HG02938 (cell line): ENCODE measurements around the gene SRRM4.

Experiments
- ATAC-seq: cut with Tn5 transposase; IDR thresholded peaks from one replicate; pipeline ENCODE4 v1.9.1; 2021; ENCODE audit warnings: mild to moderate bottlenecking, moderate library complexity; ENCODE audit not compliant: unreplicated experiment

Gene SRRM4

GRCh38 chr12:119115296-119115905 lies 134.1 kb downstream of the SRRM4 start:
- ATAC-seq = no peak

DNA sequence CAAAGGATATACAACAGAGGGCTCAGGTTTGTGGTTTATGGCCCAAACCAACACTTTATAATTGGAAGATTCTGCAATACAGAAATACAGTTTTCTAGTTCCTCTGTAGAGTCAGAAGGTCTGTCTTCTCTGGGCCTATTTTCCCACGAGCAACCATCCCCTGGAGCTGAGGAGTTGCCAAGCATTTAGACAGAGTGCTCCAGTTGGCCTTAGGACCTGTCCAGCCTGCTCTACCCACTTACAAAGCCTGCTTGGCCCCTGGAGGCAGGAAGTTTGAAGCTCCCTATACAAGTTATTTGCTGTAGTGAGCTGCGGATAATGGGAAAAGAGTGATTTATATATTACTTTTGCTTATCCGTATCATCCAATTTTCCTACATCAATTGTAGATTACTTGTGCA lies 136.6 kb downstream of the SRRM4 start:
- ATAC-seq = no peak

DNA sequence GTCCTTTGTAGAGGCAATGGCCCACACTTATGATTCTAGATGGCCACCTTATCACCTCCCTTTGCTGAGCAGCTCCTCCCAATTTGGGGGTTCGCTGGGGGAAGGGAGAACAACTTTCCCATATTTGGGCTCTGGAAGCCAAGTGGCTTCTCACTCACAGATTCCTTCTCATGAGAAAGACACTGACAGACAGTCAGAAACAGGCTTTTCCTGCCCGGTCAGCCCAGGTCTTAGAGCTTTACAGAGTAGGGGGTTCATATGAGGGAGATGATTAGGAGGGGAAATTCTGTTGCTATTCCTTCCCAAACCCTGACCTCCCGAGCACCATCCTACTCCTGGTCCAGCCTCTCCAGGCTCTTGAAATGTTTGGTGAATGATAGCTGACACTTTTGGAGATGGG lies 137.3 kb downstream of the SRRM4 start:
- no peak for ATAC-seq

GRCh38 chr12:119122047-119122446 lies 140.7 kb downstream of the SRRM4 start:
- no peak for ATAC-seq

- no peak for ATAC-seq
Observed at GRCh38 chr12:119122751-119123150, 141.4 kb downstream of the SRRM4 start.

DNA sequence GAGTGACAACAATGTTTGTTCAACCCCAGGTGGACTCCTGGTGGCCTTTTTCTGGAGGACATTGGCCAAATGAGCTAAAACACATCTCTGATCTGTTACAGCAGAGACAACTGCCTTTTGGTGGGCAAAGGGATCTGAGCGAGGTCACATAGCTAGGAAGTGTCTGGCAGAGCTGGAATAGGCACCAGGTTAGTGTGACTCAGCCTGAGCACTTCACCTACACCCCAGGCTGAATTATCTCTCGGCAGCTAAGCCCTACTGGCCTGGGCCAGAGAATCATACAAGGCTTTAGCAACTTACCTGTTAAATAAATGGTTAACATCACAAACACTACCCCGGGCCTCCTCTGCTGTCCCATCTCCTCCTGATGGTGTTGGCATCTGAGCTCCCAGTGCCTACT lies 147.2 kb downstream of the SRRM4 start:
- no peak for ATAC-seq

DNA sequence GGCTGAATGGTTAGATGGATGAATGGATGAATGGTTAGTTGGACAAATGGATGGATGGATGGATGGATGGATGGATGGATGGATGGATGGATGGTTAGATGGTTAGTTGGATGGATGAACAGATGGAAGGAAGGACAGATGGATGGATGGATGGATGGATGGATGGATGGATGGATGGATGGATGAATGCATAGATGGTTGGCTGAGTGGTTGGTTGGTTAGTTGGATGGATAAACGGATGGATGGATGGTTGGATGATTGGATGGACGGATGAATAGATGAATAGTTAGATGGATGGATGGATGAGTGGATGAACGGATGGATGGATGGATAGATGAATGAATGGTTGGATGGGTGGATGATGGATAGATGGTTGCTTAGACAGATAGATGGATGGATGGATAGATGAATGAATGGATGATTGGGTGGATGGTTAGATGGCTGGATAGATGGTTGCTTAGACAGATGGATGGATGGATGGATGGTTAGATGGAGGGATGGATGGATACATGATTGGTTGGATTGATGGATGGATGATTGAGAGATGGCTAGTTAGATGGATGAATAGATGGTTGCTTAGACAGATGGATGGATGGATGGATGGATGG lies 148.6 kb downstream of the SRRM4 start:
- no peak for ATAC-seq

GRCh38 chr12:119130523-119130922 lies 149.2 kb downstream of the SRRM4 start:
- ATAC-seq = no peak

GRCh38 chr12:119134284-119135072 lies 153.1 kb downstream of the SRRM4 start:
- no peak for ATAC-seq

DNA sequence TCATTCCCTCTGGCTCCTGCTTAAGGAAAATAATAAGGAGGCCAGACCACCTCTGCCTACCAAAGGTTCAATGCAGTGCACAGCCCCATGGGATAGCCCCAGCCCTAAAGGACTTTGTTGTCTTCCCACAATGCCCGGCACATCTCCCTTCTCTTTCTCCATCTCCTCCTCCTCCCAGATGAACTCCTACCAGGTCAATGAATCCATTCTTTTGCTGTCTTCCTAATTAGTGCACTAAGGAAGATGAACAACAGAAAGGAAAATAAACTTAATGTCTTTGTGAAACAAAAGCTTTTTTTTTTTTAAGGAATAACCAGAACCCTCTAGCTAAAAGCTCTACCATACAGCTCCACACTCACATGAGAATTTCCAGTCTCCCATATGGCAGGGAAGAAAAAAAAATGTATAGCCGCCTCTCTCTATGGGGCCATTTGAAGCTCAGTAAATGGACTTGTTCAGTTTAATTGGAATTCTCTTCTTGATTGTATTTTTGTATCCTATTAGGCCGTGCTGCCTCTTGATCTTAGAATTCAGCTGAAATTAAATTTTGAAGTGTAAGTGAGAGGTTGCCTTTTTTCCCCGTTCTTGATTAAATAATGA lies 155.6 kb downstream of the SRRM4 start:
- no peak for ATAC-seq

GRCh38 chr12:119139448-119139847 lies 158.1 kb downstream of the SRRM4 start:
- no peak for ATAC-seq

DNA sequence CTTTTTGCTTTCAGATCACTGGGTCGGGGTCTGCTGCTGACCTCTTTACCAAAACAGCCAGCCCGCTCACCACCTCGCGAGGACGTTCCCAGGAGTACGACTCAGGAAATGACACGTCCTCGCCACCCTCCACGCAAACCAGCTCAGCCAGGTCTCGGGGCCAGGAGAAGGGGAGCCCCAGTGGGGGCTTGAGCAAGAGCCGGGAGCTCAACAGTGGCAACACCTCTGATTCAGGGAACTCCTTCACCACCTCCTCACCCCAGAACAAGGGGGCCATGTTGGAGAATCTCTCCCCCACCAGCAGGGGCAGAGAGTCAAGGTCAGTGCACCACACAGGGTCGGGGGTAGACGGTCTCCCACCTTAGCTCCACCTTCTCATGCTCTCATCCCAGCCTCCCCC lies 164.0 kb downstream of the SRRM4 start:
- no peak for ATAC-seq

DNA sequence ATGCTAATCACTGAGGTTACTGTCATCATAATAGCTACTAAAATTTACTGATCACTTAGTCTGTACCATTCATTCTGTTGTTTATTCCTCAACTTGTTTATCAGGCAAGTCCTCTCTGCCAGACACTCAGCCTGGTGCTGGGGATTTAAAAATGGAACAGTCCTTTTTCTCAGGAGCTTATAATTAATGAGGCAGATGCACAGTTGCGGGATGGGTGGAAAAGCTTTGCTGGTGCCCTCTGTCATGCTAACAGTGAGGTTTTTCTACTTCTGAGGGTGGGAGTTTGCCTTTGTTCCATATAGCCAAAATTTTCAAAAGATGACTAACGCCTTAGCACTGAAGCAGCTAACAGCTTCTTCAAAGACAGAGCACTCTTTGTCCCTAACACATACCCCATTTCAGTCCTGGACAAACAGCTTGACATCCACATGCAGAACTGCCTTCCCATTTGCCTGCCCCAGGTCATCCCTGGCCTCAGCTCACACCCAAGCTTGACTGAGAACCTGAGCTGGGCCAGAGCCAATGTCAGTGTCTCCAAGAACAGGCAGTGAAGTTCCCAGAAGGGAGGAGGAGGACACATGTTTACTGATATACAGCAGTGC lies 166.6 kb downstream of the SRRM4 start:
- ATAC-seq = no peak

DNA sequence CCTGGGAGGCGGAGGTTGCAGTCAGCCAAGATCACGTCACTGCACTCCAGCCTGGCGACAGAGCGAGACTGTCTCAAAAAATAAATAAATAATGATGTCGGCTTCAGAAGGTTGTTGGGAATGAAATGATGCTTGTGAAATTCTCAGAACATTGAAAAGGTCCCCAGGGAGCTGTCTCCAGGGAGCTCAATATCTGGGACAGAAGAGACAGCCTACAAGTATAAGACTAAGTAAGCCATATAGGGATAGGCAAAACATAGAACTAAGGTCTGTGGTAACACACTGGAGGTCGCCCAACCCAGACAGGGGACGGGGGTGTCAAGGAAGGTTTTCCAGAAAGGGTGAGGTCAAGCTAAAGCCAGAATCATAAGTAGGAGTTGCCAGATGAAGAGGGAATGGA lies 167.9 kb downstream of the SRRM4 start:
- ATAC-seq = no peak

DNA sequence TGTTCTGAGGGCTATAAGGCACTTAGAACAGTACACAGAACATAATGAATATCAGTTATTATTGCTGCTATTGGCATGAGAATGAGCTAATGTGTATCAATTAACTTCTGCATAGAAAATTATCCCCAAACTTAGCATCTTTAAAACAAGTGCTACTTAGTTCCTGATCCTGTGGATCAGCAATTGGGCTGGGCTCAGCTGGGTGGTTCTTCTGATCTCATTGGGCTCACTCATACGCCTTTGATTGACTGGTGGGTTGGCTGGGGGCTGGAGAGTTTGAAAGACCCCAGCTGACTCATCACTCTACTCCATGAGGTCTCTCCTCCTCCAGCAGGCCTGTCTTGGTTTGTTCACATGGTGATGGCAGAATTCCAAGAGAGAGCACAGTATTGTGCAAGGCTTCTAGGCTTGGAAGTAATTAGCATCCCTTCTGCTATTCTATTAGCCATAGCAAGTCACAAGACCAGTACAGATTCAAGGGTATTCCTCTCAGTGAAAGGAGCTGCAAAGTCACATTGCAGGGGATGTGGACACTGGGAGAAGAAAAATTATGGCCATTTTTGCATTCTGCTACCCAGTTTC lies 170.2 kb downstream of the SRRM4 start:
- ATAC-seq = no peak

DNA sequence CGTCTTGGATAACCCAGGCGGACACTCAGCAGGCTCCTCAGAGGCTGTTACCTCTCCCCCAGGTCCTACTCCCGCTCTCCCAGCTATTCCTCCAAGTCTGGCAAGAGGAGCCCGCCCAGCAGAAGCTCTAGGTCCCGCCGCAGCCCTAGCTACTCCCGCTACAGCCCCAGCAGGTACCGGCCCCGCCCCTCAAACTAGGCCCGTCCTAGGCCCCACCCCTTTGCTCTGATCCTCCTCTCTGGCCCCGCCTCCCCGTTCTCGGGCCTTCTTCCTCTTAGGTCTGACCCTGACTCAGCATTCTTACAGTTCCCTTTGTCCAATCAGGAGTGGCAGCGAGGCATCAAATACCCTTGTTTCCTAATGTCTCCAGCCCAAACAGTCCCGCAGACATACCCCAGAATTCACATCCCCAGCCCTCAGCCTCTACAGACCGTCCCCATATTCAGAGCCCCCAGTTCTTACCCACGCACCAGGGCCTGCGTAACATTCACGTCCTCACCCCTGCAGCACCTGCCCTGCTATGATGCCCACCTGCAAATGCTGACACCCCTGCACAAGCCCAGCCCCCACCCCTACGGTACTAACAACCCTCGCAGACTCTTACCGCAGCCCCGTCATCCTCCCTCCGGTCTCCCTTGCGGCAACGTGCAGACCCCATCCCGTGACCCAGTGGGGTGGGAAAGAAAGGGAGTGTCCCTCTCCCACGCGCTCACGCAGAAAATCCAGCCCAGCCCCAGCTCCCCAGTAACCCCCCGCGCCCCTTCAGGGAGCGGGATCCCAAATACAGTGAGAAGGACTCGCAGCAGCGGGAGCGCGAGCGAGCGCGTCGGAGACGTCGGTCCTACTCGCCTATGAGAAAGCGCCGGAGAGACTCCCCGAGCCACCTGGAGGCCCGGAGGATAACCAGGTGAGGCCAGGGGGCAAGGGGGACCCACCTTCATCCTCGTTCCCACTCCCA lies 172.4 kb downstream of the SRRM4 start:
- ATAC-seq = no peak

- no peak for ATAC-seq
Observed at GRCh38 chr12:119154435-119154818, 173.1 kb downstream of the SRRM4 start.

- ATAC-seq = no peak
Observed at GRCh38 chr12:119156401-119157044, 175.2 kb downstream of the SRRM4 start.

GRCh38 chr12:119157528-119157927 lies 176.2 kb downstream of the SRRM4 start:
- ATAC-seq = no peak
